IPS-20b (cell line): ENCODE data around the gene DHFR.
A peak's percentile ranks its signal among the peaks of the same experiment; 100 is the strongest.
"Not testable (repeated sequence)": the region's sequence is repeated elsewhere in the genome, so short reads cannot be mapped to it uniquely, and the experiment has no call there.

Experiments
- H3K27ac ChIP-seq: one replicate; pipeline ENCODE4 v1.5.1; 2013; ENCODE audit warnings: low read length
- H3K27me3 ChIP-seq: 2 replicates; pipeline ENCODE4 v1.6.1; 2013; ENCODE audit warnings: mild to moderate bottlenecking, low read length, inconsistent platforms; ENCODE audit not compliant: insufficient read depth
- H3K36me3 ChIP-seq: 2 replicates; pipeline ENCODE4 v1.6.1; 2013; ENCODE audit warnings: low read depth, mild to moderate bottlenecking, inconsistent platforms, low read length, moderate library complexity; ENCODE audit not compliant: insufficient read depth
- H3K4me1 ChIP-seq: 2 replicates; pipeline ENCODE4 v1.6.1; 2013; ENCODE audit warnings: mild to moderate bottlenecking, control low read depth, inconsistent platforms, low read length, moderate library complexity; ENCODE audit not compliant: insufficient read depth
- H3K4me3 ChIP-seq: 2 replicates; pipeline ENCODE4 v1.5.1; 2013; ENCODE audit warnings: mild to moderate bottlenecking, low read length, inconsistent platforms
- H3K9ac ChIP-seq: 2 replicates; pipeline ENCODE4 v1.6.1; 2013; ENCODE audit warnings: low read depth, mild to moderate bottlenecking, inconsistent platforms, low read length, moderate library complexity
- H3K9me3 ChIP-seq: 2 replicates; pipeline ENCODE4 v1.6.1; 2013; ENCODE audit warnings: mild to moderate bottlenecking, low read depth, low read length, inconsistent platforms; ENCODE audit not compliant: insufficient read depth

Gene DHFR

DNA sequence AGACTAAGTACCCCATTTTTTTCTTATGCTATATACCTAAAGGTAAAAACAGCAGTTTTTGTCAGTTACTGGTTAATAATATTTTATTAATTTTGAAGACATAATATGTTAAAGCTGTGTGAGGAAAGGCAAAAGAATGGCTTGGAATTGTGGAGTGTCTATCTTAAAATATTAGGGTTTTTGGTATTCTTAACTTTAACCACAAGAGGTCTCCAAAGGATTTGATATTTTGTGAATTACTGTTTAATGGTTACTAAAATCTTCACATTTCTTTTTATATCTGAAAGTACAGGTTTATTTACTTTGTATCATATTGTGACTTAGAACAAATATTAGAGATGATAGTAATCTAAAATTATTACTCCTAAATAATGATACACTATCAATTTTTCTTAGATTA is 32.0 kb upstream of the DHFR start:
- Histone ChIP-seq H3K9me3 (no peaks in the 10 kb centered on the region), H3K9ac (no peak overlapping the region), H3K4me3 (no peak overlapping the region), H3K36me3 (0 out of 2 replicates have a peak, but pooled peaks cover 7% of the 10 kb centered on the region), H3K4me1 (peaks cover 7% of the 10 kb centered on the region; the same call in 1 of the 2 replicates), H3K27me3 (no peaks in the 10 kb centered on the region), H3K27ac (no peak overlapping the region)

GRCh38 chr5:80676706-80677105 is 21.9 kb upstream of the DHFR start:
- Histone ChIP-seq H3K27ac (no peak overlapping the region), H3K4me3 (no peak overlapping the region), H3K4me1 (no peaks in the 10 kb centered on the region), H3K36me3 (peaks cover 66% of the 10 kb centered on the region), H3K9ac (no peak overlapping the region), H3K27me3 (no peaks in the 10 kb centered on the region), H3K9me3 (no peaks in the 10 kb centered on the region)

DNA sequence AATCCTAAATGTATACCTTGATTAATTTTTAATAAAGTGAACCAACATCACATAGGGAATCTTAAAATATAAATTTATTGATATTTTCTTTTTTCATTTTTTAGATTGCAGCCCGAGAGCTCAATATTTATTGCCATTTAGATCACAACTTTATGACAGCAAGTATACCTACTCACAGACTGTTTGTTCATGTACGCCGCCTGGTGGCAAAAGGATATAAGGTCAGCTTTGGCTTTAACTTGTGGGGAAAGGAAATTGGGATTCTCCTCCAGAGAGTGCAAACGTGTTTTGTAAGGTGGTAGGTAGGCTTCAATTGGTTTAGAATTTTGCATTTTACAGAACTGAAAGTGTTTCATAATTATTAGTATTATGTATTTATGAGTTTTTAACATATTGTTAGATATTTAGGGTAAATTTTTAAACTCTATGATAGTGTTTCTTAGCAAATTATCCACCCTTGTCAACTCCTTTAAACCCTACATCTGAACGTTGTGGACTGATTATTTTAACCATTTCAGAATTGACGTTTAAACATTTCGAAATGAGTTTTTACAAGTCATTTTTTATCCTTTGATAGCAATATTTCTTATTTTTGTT is 17.5 kb upstream of the DHFR start:
- H3K4me3 ChIP-seq = no peak overlapping the region
- H3K27ac ChIP-seq = no peak overlapping the region
- H3K9ac ChIP-seq = no peak overlapping the region
- peaks cover 47% of the 10 kb centered on the region for H3K36me3 ChIP-seq
- H3K4me1 ChIP-seq = no peaks in the 10 kb centered on the region
- H3K9me3 ChIP-seq = no peaks in the 10 kb centered on the region
- no peaks in the 10 kb centered on the region for H3K27me3 ChIP-seq

DNA sequence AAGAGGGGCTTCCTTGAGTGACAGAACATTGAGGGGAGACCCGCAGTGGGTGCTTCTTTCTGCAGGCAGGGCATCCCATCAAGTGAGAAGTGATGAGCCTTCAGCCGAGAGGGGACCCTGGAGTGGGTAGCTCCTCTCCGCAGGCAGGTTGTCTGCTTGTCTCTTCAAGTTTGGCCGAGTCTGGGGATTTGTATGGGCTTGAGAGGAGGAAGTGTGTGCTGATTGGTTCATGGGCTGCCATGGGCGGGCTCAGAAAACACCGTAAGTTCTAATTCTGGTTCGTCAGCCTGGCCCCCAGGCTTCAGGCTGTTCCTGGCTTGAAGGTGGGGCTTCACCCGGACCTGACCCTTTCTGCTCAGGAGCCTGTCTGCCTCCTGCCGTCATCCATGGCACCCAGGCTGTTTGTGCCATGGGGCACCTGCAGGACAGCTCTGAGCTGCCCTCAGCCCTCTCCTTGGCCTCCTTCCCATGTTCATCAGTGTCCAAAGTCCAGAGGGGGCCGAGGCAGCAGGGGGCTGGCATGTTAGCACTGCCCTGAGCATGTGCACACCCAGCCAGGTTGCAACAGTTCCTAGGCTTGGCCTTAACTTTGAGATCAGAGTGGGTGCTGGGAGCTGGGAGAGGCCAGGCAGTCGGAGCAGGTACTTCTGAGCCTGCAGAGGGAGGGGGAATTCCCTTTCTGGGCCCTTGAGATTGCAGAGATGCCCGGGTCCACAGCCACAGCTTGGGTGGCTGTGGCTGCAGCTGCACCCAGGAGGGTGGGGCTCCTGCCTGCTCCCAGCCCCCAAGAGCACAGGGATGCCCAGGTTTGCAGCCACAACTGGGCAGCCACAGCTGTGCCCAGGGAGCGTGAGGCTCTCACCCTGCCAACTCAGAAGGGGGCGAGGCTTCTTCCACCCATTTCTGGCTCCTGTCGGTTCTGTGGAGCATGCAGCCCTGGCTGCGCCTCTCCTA is 13.5 kb upstream of the DHFR start:
- Histone ChIP-seq H3K4me3 (no peak overlapping the region), H3K9me3 (no peaks in the 10 kb centered on the region), H3K27ac (no peak overlapping the region), H3K4me1 (no peaks in the 10 kb centered on the region), H3K36me3 (peaks cover 55% of the 10 kb centered on the region), H3K27me3 (no peaks in the 10 kb centered on the region), H3K9ac (no peak overlapping the region)

- no peak overlapping the region for H3K9ac ChIP-seq
- no peaks in the 10 kb centered on the region for H3K9me3 ChIP-seq
- no peak overlapping the region for H3K4me3 ChIP-seq
- peaks cover 53% of the 10 kb centered on the region for H3K36me3 ChIP-seq
- H3K27ac ChIP-seq = no peak overlapping the region
- no peaks in the 10 kb centered on the region for H3K4me1 ChIP-seq
- H3K27me3 ChIP-seq = no peaks in the 10 kb centered on the region
Measured at GRCh38 chr5:80667384-80667783, 12.6 kb upstream of the DHFR start.

- Histone ChIP-seq H3K9me3 (no peaks in the 10 kb centered on the region), H3K27ac (no peak overlapping the region), H3K4me1 (no peaks in the 10 kb centered on the region), H3K9ac (no peak overlapping the region), H3K4me3 (no peak overlapping the region), H3K36me3 (peaks cover 69% of the 10 kb centered on the region), H3K27me3 (no peaks in the 10 kb centered on the region)
Measured at GRCh38 chr5:80665057-80665456, 10.3 kb upstream of the DHFR start.

DNA sequence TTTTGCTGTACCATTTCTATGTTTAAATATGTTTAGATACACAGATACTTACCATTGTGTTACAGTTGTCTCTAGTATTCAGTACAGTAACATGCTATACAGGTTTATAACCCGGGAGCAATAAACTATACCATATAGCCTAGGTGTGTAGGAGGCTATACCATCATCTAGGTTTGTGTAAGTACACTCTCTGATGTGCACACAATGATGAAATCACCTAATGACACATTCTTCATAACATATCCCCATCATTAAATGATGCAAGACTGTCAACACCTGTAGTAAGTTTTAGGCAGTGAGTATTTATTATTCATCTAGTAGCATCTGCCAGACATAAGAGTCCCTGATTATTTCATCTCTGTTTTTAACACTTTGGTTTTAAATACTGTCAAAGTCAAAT is 7.3 kb upstream of the DHFR start:
- H3K27me3 ChIP-seq = no peaks in the 10 kb centered on the region
- no peak overlapping the region for H3K4me3 ChIP-seq
- H3K36me3 ChIP-seq = peaks cover 94% of the 10 kb centered on the region
- H3K4me1 ChIP-seq = no peaks in the 10 kb centered on the region
- no peak overlapping the region for H3K9ac ChIP-seq
- H3K9me3 ChIP-seq = no peaks in the 10 kb centered on the region
- H3K27ac ChIP-seq = no peak overlapping the region

GRCh38 chr5:80660661-80661060 is 5.9 kb upstream of the DHFR start:
- not testable (repeated sequence) for H3K9me3 ChIP-seq, H3K4me3 ChIP-seq, H3K27ac ChIP-seq, H3K9ac ChIP-seq, H3K4me1 ChIP-seq, H3K27me3 ChIP-seq
- H3K36me3 ChIP-seq = peaks cover 83% of the 10 kb centered on the region

- Histone ChIP-seq H3K36me3 (peaks cover 67% of the 10 kb centered on the region), H3K9me3 (no peaks in the 10 kb centered on the region), H3K27ac (no peak overlapping the region), H3K4me1 (peaks cover 10% of the 10 kb centered on the region; the same call in 1 of the 2 replicates), H3K4me3 (no peak overlapping the region), H3K9ac (no peak overlapping the region), H3K27me3 (no peaks in the 10 kb centered on the region)
Measured at GRCh38 chr5:80659106-80659505, 4.3 kb upstream of the DHFR start.

DNA sequence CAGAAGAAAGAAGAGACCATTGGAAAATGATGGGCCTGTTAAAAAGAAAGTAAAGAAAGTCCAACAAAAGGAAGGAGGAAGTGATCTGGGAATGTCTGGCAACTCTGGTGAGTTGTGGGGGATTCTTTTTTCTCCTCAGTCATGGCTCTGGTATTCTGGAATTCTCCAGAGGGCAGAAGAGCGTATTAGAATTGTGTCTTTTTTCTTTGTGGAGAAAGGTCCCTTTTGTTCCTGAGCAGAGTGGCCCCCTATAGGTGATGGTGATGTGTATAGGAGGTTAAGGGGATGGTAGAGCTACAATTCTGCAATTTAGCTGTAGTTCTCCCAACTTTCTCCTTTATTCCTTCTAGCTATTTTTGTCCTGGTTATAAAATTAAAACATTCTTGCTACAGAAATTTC is 1.6 kb upstream of the DHFR start:
- H3K9ac ChIP-seq = no peak overlapping the region
- peaks cover 52% of the 10 kb centered on the region for H3K36me3 ChIP-seq
- no peak overlapping the region for H3K4me3 ChIP-seq
- peaks cover 10% of the 10 kb centered on the region; the same call in 1 of the 2 replicates for H3K4me1 ChIP-seq
- no peak overlapping the region for H3K27ac ChIP-seq
- H3K27me3 ChIP-seq = no peaks in the 10 kb centered on the region
- no peaks in the 10 kb centered on the region for H3K9me3 ChIP-seq

- Histone ChIP-seq H3K27me3 (no peaks in the 10 kb centered on the region), H3K36me3 (peaks cover 41% of the 10 kb centered on the region), H3K9me3 (no peaks in the 10 kb centered on the region), H3K27ac (no peak overlapping the region), H3K4me1 (peaks cover 10% of the 10 kb centered on the region; the same call in 1 of the 2 replicates), H3K4me3 (peak overlapping the region; percentile 74), H3K9ac (peak overlapping the region; percentile 84)
Measured at GRCh38 chr5:80655231-80655774, 520 bp upstream of the DHFR start.

- H3K27me3 ChIP-seq = no peaks in the 10 kb centered on the region
- peaks cover 10% of the 10 kb centered on the region; the same call in 1 of the 2 replicates for H3K4me1 ChIP-seq
- H3K27ac ChIP-seq = no peak overlapping the region
- peak overlapping the region; percentile 95 for H3K9ac ChIP-seq
- peaks cover 28% of the 10 kb centered on the region for H3K36me3 ChIP-seq
- no peaks in the 10 kb centered on the region for H3K9me3 ChIP-seq
- H3K4me3 ChIP-seq = peak overlapping the region; percentile 79
Measured at GRCh38 chr5:80654054-80654390, 761 bp downstream of the DHFR start.
